ENCODE data around the gene PTRHD1.
A peak's percentile ranks its signal among the peaks of the same experiment; 100 is the strongest.

The PTRHD1 gene

GRCh38 chr2:24828238-24828996, 35.2 kb upstream of the PTRHD1 start:
- DNase-seq: no peak

GRCh38 chr2:24827321-24828237, 34.4 kb upstream of the PTRHD1 start:
- peak; percentile 59 for DNase-seq

GRCh38 chr2:24826773-24827145, 33.6 kb upstream of the PTRHD1 start:
- DNase-seq: no peak

- no peak for DNase-seq
Observed at GRCh38 chr2:24825883-24826772, 32.9 kb upstream of the PTRHD1 start.

- no peak for DNase-seq
Observed at GRCh38 chr2:24824966-24825882, 32.0 kb upstream of the PTRHD1 start.

GRCh38 chr2:24824071-24824588, 30.9 kb upstream of the PTRHD1 start:
- DNase-seq: no peak

GRCh38 chr2:24822049-24822706, 29.0 kb upstream of the PTRHD1 start:
- no peak for DNase-seq

- no peak for DNase-seq
Observed at GRCh38 chr2:24821433-24821891, 28.3 kb upstream of the PTRHD1 start.

- no peak for DNase-seq
Observed at GRCh38 chr2:24820598-24821432, 27.6 kb upstream of the PTRHD1 start.

- DNase-seq: no peak
Observed at GRCh38 chr2:24820175-24820513, 27.0 kb upstream of the PTRHD1 start.

GRCh38 chr2:24819442-24820174, 26.4 kb upstream of the PTRHD1 start:
- DNase-seq: no peak

GRCh38 chr2:24818721-24819167, 25.6 kb upstream of the PTRHD1 start:
- DNase-seq: no peak

GRCh38 chr2:24816884-24817283, 23.7 kb upstream of the PTRHD1 start:
- DNase-seq: no peak

GRCh38 chr2:24816404-24816803, 23.2 kb upstream of the PTRHD1 start:
- DNase-seq: no peak

GRCh38 chr2:24815171-24815570, 22.0 kb upstream of the PTRHD1 start:
- DNase-seq: no peak

- no peak for DNase-seq
Observed at GRCh38 chr2:24814516-24814915, 21.3 kb upstream of the PTRHD1 start.

GRCh38 chr2:24813691-24814137, 20.5 kb upstream of the PTRHD1 start:
- no peak for DNase-seq

GRCh38 chr2:24809316-24810007, 16.3 kb upstream of the PTRHD1 start:
- DNase-seq: no peak

GRCh38 chr2:24806661-24807036, 13.5 kb upstream of the PTRHD1 start:
- DNase-seq: no peak
